Gastrocnemius medialis (tissue), 4 donors: Measurements from ENCODE around the gene MAFF. TPM values are rescaled to one million over a fixed set of nuclear protein-coding genes. Genes with fewer than 3 reads are reported as not detected.
A peak's percentile ranks its signal among the peaks of the same experiment; 100 is the strongest.

Source experiments
- ATAC-seq, 2 donors: fragments of 150-250 bp; one replicate each; pipeline ENCODE4 v1.9.1; 2016
- DNase-seq, 2 donors: peaks; one replicate each; pipeline ENCODE4 v3.0.0-alpha.2; 2019
- H3K27ac ChIP-seq, 4 donors: fragments of 200-600 bp; sonication (generic); 1 replicate in 1 of 4; 2 replicates in 3 of 4; pipeline ENCODE4 v1.5.1; 2016 to 2018; ENCODE audit warnings: mild to moderate bottlenecking in 2 of 4, moderate library complexity in 1 of 4
- H3K27me3 ChIP-seq, 3 donors: fragments of 200-600 bp; sonication (generic) in 2 of 3; 1 replicate in 1 of 3; 2 replicates in 2 of 3; pipeline versions ENCODE4 v1.5.1 to v1.6.0; 2016 to 2019; ENCODE audit warnings: mild to moderate bottlenecking in 1 of 3, moderate library complexity in 1 of 3
- H3K36me3 ChIP-seq, 2 donors: fragments of 200-600 bp; sonication (generic) in 1 of 2; one replicate each; pipeline ENCODE4 v1.5.1; 2017 to 2018
- H3K4me1 ChIP-seq, 2 donors: fragments of 200-600 bp; sonication (generic) in 1 of 2; one replicate each; pipeline ENCODE4 v1.5.1; 2016 to 2017; ENCODE audit warnings: mild to moderate bottlenecking in 2 of 2
- H3K4me3 ChIP-seq, 4 donors: fragments of 200-600 bp; sonication (generic) in 3 of 4; 1 replicate in 1 of 4; 2 replicates in 3 of 4; pipeline ENCODE4 v1.5.1; 2016 to 2019; ENCODE audit warnings: mild to moderate bottlenecking in 2 of 4
- H3K9me3 ChIP-seq, 3 donors: fragments of 200-600 bp; sonication (generic) in 2 of 3; 1 replicate in 1 of 3; 2 replicates in 2 of 3; pipeline ENCODE4 v1.5.1; 2016 to 2019
- POLR2A ChIP-seq, 2 donors: fragments of 450-650 bp; IDR thresholded peaks; one replicate each; pipeline ENCODE4 v1.6.1; 2017; ENCODE audit warnings: antibody characterized with exemption in 2 of 2, mild to moderate bottlenecking in 2 of 2, moderate library complexity in 2 of 2
- in situ Hi-C, 4 donors: fragments of 200-750 bp; cut with MboI; loops; one replicate each; pipeline versions ENCODE4 v1.15.0 to v1.8.0; 2017; ENCODE audit warnings: low sequenced_read_pairs in 4 of 4
- intact Hi-C: fragments of 100-400 bp; cut with DNase I; formaldehyde crosslinking; loops from one replicate; pipeline ENCODE4 v1.15.1; 2023; ENCODE audit warnings: low total_unique reads
- total RNA-seq, 4 donors: library from RNA; depleted of rRNA; stranded (reverse); fragments of >200 nt; gene quantifications; one replicate each; pipeline versions ENCODE4 v1.1.0 to v1.2.3, GENCODE V29; 2016
- TF ChIP-seq, protein P1 (sequence below), 5 experiments: fragments of 450-650 bp in 3 of 5; fragments of 200-600 bp in 2 of 5; sonication (generic) in 2 of 5; IDR thresholded peaks in 4 of 5; conservative IDR thresholded peaks in 1 of 5; 1 replicate in 4 of 5; 2 replicates in 1 of 5; pipeline ENCODE4 v1.5.1; 2016 to 2019; ENCODE audit warnings: antibody characterized with exemption in 5 of 5, mild to moderate bottlenecking in 3 of 5, moderate library complexity in 3 of 5

The MAFF gene
- total RNA-seq, 4 donors from 2014 or later, result 19.3 to 448 (median 33.4) TPM

DNA sequence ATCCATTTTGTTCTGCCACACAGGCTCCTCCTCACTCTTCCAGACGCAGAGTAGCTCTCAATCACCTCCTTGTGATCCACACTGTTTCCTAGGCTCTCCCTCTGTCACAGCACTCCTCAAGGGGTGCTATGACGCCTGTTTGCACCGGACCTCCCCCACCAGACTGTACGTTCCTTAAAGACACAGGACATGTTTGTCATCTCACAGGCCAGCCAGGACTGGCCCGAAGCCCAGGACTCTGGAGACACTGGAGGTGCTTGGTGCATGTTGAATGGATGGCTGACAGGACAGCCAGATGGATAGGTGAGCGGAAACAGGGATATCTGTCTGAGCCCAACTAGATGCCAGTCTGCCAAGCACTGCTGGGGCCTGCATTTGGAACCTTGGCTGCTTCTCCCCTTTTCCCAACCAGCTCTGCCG is 33.8 kb upstream of the MAFF start:
- DNase-seq (peak; percentile 59 to 73), ATAC-seq (peak; percentile 52 to 62)
- H3K4me3 ChIP-seq, result peak overlapping the region in 1 of 4 donors; percentile 6
- H3K4me1 ChIP-seq, result peaks cover 37 to 49% of the 10 kb centered on the region in 2 donors
- TF ChIP-seq, protein P1, sequence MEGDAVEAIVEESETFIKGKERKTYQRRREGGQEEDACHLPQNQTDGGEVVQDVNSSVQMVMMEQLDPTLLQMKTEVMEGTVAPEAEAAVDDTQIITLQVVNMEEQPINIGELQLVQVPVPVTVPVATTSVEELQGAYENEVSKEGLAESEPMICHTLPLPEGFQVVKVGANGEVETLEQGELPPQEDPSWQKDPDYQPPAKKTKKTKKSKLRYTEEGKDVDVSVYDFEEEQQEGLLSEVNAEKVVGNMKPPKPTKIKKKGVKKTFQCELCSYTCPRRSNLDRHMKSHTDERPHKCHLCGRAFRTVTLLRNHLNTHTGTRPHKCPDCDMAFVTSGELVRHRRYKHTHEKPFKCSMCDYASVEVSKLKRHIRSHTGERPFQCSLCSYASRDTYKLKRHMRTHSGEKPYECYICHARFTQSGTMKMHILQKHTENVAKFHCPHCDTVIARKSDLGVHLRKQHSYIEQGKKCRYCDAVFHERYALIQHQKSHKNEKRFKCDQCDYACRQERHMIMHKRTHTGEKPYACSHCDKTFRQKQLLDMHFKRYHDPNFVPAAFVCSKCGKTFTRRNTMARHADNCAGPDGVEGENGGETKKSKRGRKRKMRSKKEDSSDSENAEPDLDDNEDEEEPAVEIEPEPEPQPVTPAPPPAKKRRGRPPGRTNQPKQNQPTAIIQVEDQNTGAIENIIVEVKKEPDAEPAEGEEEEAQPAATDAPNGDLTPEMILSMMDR (IDR thresholded peaks at IDR 0.05 in 4 of 5, conservative IDR thresholded peaks at IDR 0.05 in 1 of 5), result no peak
- peak in 1 of 2 donors; percentile 57 for TF ChIP-seq POLR2A (IDR thresholded peaks at IDR 0.05)
- H3K27ac ChIP-seq, result peak overlapping the region; percentile 74 to 97 (median 92)
- no peaks in the 10 kb centered on the region for H3K9me3 ChIP-seq
- peaks cover 0 to 6% of the 10 kb centered on the region in 2 donors for H3K36me3 ChIP-seq
- H3K27me3 ChIP-seq, result no peaks in the 10 kb centered on the region
- intact Hi-C loops (loop anchor here (2.0 kb wide), 1 partner anchor 99 kb away; no protein-coding TSS in a partner anchor), in situ Hi-C loops (loop anchor here in 1 of 4 donors (10.0 kb wide), 1 partner anchor 53 kb away; the partner anchor contains the start of gene BAIAP2L2)

DNA sequence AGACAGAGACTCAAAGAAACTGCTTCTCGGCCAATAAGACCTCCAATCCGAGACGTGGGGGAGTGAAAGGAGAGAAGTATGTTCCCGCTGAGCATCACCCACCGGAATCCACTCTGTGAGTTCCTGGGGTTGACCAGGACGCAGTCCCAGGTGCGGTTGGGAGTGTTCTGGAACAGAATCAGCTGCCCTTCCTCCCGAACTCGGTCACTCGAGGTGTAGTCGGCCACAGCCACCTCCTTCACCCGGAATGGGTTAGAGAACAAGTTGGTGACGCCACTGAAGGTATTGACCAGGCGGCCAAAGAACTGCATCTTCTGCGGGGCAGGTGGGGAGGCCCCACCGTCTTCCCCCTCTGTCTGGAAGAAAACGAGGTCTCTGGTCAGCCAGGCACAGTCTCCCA is 32.7 kb upstream of the MAFF start:
- no peak for TF ChIP-seq POLR2A (IDR thresholded peaks at IDR 0.05)
- TF ChIP-seq, protein P1 (IDR thresholded peaks at IDR 0.05 in 4 of 5, conservative IDR thresholded peaks at IDR 0.05 in 1 of 5), result no peak
- no peak for ATAC-seq
- intact Hi-C loops, result no loop called here

DNA sequence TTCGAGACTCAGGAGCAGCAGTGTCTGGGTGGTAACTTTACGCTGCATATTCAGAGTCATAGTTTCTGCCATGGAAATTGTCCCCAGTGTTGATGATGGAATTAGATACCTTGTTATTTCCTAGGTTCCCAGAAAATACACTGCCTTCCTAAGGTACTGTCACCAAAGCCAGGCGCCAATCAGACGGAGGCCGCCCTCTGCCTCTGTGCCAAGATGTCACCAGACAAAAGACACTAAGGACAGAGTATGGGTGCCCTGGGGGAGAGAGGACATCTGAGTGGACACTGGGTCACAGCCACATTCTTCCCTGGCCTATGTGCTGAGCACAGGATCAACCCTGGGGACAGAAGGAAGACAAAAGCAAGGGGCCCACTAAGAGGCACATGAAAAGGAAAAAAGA is 31.3 kb upstream of the MAFF start:
- Histone ChIP-seq H3K36me3 (peaks cover 0 to 6% of the 10 kb centered on the region in 2 donors), H3K4me1 (peaks cover 44 to 64% of the 10 kb centered on the region in 2 donors), H3K27me3 (no peaks in the 10 kb centered on the region), H3K27ac (peak overlapping the region; percentile 20 to 97 (median 92)), H3K4me3 (no peak overlapping the region), H3K9me3 (no peaks in the 10 kb centered on the region)
- DNase-seq, result no peak
- intact Hi-C loops (loop anchor here (10.0 kb wide), 1 partner anchor 534 kb away; the partner anchor contains the start of genes GTPBP1 and JOSD1), in situ Hi-C loops (no loop called here)
- TF ChIP-seq POLR2A (IDR thresholded peaks at IDR 0.05), result no peak
- TF ChIP-seq, protein P1 (IDR thresholded peaks at IDR 0.05 in 4 of 5, conservative IDR thresholded peaks at IDR 0.05 in 1 of 5), result no peak
- no peak for ATAC-seq

More for the DNA sequence above, 32.7 kb upstream of the MAFF start:
- Histone ChIP-seq H3K4me1 (peaks cover 43 to 55% of the 10 kb centered on the region in 2 donors), H3K36me3 (peaks cover 0 to 6% of the 10 kb centered on the region in 2 donors), H3K27ac (peak overlapping the region; percentile 74 to 97 (median 92)), H3K9me3 (no peaks in the 10 kb centered on the region), H3K27me3 (no peaks in the 10 kb centered on the region), H3K4me3 (no peak overlapping the region)
- in situ Hi-C loops, result loop anchor here in 1 of 4 donors (10.0 kb wide), 1 partner anchor 54 kb away; the partner anchor contains the start of gene BAIAP2L2
- DNase-seq, result no peak

DNA sequence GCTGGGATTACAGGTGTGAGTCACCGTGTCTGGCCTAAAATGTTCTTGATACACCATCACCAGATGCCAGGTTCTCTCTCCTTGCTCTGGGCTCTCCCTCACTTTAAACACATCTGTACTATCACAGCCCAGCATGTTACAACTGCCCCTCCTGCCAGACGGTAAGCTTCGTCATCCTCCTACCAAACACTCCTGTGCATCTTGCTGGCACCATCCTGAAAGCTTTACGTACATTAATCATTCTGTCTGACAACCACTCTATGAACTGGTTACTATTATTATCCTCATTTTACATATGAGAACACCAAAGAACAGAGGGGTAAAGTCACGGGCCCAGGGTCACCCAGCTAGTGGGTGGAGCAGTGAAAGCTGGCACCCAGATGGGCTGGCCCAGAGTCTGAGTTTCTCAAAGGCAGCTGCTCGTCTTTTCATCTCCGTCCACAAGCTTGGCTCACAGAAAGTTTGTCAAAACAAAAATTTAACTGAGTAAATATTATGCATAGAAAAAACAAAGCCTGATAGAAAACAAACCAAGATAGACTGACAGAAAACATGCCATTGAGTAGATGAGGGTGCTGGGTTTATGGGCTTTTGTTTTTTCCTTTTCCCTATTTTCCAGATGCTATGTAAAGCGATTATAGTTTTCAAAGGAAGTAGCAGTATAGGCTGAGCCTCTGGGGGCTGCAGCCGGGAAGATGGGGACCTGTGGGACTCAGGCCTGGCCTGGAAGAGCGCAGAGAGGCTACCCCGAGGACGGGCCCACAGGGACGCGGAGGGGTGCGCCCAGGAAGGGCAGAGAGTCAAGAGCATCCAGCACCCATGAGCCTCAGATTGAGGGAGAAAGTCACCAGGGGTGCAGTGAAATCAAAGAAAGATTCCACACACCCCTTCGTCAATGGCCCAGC is 29.6 kb upstream of the MAFF start:
- intact Hi-C loops (loop anchor here (10.0 kb wide), 1 partner anchor 533 kb away; the partner anchor contains the start of genes GTPBP1 and JOSD1), in situ Hi-C loops (no loop called here)
- no peak overlapping the region for H3K4me3 ChIP-seq
- ATAC-seq (peak in 1 of 2 donors; percentile 25), DNase-seq (peak; percentile 50 to 53)
- H3K36me3 ChIP-seq, result no peaks in the 10 kb centered on the region
- H3K9me3 ChIP-seq, result no peaks in the 10 kb centered on the region
- H3K4me1 ChIP-seq, result peaks cover 58 to 78% of the 10 kb centered on the region in 2 donors
- peak overlapping the region; percentile 77 to 97 (median 92) for H3K27ac ChIP-seq
- peak; percentile 37 to 40 for TF ChIP-seq POLR2A (IDR thresholded peaks at IDR 0.05)
- TF ChIP-seq, protein P1 (IDR thresholded peaks at IDR 0.05 in 4 of 5, conservative IDR thresholded peaks at IDR 0.05 in 1 of 5), result no peak
- no peaks in the 10 kb centered on the region for H3K27me3 ChIP-seq
